T-helper 2 cell treated with Interferon-gamma antibody and Interleukin-4, amounts not matched to agents 100 ng/mL and 5 ng/mL, for 36 hours (primary cell): ENCODE results near the gene SIX5. TPM values are rescaled to one million over a fixed set of nuclear protein-coding genes. Genes with fewer than 3 reads are reported as not detected.

Experiments
- intact Hi-C: fragments of 100-400 bp; cut with micrococcal nuclease; formaldehyde crosslinking; loops from one replicate; pipeline ENCODE4 v1.15.1; 2023
- total RNA-seq: library from RNA; stranded (reverse); gene quantifications from 2 replicates; pipeline ENCODE4 v1.2.3, GENCODE V29; 2022

Gene SIX5
- total RNA-seq, 1 donor from 2014 or later, result 0.68 TPM

DNA sequence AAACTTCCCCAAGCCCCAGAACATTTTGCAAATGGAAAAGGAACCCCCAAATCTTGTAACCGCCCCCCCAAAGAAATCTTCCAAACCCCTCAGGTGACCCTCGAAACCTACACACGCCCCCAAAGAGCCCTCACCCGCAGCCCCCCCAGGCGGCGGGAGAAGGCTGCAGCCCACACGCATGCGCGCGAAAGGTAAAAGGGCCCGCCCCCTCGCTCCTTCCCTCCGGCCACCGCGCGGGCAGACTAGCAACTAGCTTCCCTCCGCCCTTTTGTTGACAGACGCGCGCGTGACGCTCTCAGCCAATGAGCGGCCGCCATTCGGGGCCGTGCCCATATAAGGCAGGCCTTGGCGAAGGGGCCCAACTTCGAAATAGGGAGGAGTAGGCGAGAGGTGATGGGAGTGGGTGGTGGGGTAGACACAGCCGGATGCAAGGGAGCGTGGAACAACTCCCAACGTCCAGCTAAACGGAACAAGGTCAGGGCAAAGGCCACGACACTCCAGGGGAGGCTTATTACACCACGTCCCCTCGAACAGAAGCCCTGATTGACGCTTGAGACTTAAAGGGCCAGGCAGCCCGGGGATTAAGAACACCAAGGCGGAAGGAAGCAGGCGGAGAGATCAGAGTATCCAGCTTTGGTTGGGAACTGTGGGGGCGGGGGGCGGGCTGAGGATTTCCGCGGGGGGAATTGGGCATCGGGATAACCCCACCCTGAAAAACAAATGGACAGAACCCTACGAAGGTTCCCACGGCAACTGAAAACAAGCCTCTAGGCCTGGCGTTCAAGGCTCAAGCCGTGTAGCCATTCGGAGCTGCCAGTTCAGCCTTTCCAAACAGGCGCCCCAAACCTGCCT, 51.7 kb downstream of the SIX5 start:
- intact Hi-C loops, result loop anchor here (1.0 to 5.0 kb wide), 8 partner anchors 13 to 311 kb away; partner anchors contain the start of genes DMWD, FBXO46, IRF2BP1 and OPA3

- intact Hi-C loops, result loop anchor here (1.0 to 5.0 kb wide), 8 partner anchors 14 to 310 kb away; partner anchors contain the start of genes DMWD, FBXO46, IRF2BP1 and OPA3
Measured at GRCh38 chr19:45716359-45717130, 52.5 kb downstream of the SIX5 start.

- intact Hi-C loops, result loop anchor here (5.0 kb wide), 1 partner anchor 77 kb away; the partner anchor contains the start of gene DMWD
Measured at GRCh38 chr19:45715139-45715538, 53.9 kb downstream of the SIX5 start.

Other genes with a start within 250 kb of the SIX5 start
- gene OPA3, start 184.4 kb downstream of the SIX5 start, total RNA-seq, result 14.4 and 15.7 TPM in 2 replicates
- not detected in 2 replicates for gene GPR4, start 167.0 kb downstream of the SIX5 start, total RNA-seq
- gene EML2, start 129.9 kb downstream of the SIX5 start, total RNA-seq, result 105 and 110 TPM in 2 replicates
- gene GIPR, start 101.0 kb downstream of the SIX5 start, total RNA-seq, result 4.7 and 5.1 TPM in 2 replicates
- gene SNRPD2, start 77.3 kb downstream of the SIX5 start, total RNA-seq, result 596 and 605 TPM in 2 replicates
- gene QPCTL, start 76.6 kb downstream of the SIX5 start, total RNA-seq, result 8.2 and 9.1 TPM in 2 replicates
- 38.3 and 38.9 TPM in 2 replicates for gene FBXO46, start 38.4 kb downstream of the SIX5 start, total RNA-seq
- gene MEIOSIN, start 35.8 kb downstream of the SIX5 start, total RNA-seq, result not detected in 2 replicates
- gene DMPK, start 13.2 kb upstream of the SIX5 start, total RNA-seq, result 13.8 and 17.1 TPM in 2 replicates
- gene DMWD, start 23.6 kb upstream of the SIX5 start, total RNA-seq, result 23.1 and 26.2 TPM in 2 replicates
- gene RSPH6A, start 46.1 kb upstream of the SIX5 start, total RNA-seq, result 0.39 and 0.50 TPM in 2 replicates
- 99.9 and 106 TPM in 2 replicates for gene SYMPK, start 93.9 kb upstream of the SIX5 start, total RNA-seq
- not detected in 2 replicates for gene FOXA3, start 95.1 kb upstream of the SIX5 start, total RNA-seq
- 15.3 and 15.8 TPM in 2 replicates for gene IRF2BP1, start 116.9 kb upstream of the SIX5 start, total RNA-seq
- gene MYPOP, start 133.4 kb upstream of the SIX5 start, total RNA-seq, result 8.8 and 9.8 TPM in 2 replicates
- gene NANOS2, start 145.5 kb upstream of the SIX5 start, total RNA-seq, result not detected in 2 replicates
- gene NOVA2, start 204.6 kb upstream of the SIX5 start, total RNA-seq, result 0.02 and 0.09 TPM in 2 replicates
- gene CCDC61, start 226.2 kb upstream of the SIX5 start, total RNA-seq, result 22.8 and 26.8 TPM in 2 replicates